Neutrophil (primary cell): ENCODE measurements around the gene SAMD11.

Experiments used
- H3K27ac ChIP-seq: fragments of 200-600 bp; sonication (generic); 2 replicates; pipeline ENCODE4 v1.5.1; 2016; ENCODE audit warnings: mild to moderate bottlenecking, moderate library complexity
- H3K27me3 ChIP-seq: fragments of 200-600 bp; sonication (generic); 2 replicates; pipeline ENCODE4 v1.6.0; 2016; ENCODE audit warnings: mild to moderate bottlenecking
- H3K36me3 ChIP-seq: fragments of 200-600 bp; sonication (generic); 2 replicates; pipeline ENCODE4 v1.5.1; 2017
- H3K4me1 ChIP-seq, 2 experiments: fragments of 200-600 bp in 1 of 2; sonication (generic) in 1 of 2; 1 replicate in 1 of 2; 2 replicates in 1 of 2; pipeline versions ENCODE4 v1.5.1 to v1.6.1; 2013 to 2016; ENCODE audit warnings: low read depth in 1 of 2, low read length in 1 of 2, mild to moderate bottlenecking in 1 of 2, moderate library complexity in 1 of 2; ENCODE audit not compliant: control insufficient read depth in 1 of 2, insufficient read depth in 1 of 2
- H3K4me3 ChIP-seq, 2 experiments: fragments of 200-600 bp in 1 of 2; sonication (generic) in 1 of 2; 1 replicate in 1 of 2; 2 replicates in 1 of 2; pipeline ENCODE4 v1.5.1; 2013 to 2016; ENCODE audit warnings: low read depth in 1 of 2, low read length in 1 of 2, mild to moderate bottlenecking in 1 of 2, moderate library complexity in 1 of 2
- H3K9me3 ChIP-seq: fragments of 200-600 bp; sonication (generic); 2 replicates; pipeline ENCODE4 v1.5.1; 2016
- TF ChIP-seq, protein P1 (sequence below): fragments of 200-600 bp; sonication (generic); IDR thresholded peaks from 2 replicates; pipeline ENCODE4 v1.5.1; 2016; ENCODE audit warnings: antibody characterized with exemption

The SAMD11 gene

DNA sequence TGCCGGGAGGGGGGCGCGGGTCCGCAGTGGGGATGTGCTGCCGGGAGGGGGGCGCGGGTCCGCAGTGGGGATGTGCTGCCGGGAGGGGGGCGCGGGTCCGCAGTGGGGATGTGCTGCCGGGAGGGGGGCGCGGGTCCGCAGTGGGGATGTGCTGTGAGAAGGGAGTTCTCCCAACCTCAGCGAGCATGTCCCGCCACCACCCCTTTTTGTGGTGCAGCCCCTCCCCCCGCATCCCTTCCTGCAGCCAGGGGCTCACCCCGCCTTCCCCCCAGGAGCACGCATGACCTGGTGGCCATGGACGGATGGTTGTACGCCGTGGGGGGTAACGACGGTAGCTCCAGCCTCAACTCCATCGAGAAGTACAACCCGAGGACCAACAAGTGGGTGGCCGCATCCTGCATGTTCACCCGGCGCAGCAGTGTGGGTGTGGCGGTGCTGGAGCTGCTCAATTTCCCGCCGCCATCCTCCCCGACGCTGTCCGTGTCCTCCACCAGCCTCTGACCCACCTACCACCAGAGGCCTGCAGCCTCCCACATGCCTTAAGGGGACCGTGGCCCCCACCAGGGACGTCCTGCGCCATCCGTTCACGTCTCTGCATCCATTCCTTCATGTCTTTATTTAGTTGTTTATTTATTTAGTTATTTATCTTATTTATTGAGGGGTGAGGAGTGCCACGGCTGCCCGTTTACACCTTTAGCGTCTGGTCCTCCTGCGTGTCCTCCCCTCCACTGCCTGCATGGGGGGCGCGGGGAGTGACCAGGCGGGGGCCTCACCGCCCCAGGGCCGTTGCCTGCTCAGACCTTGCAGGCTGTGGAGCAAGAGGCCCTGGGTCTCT is 41.2 kb downstream of the SAMD11 start:
- H3K4me1 ChIP-seq = peaks cover 22% of the 10 kb centered on the region in 2 experiments
- H3K27me3 ChIP-seq = peaks cover 82% of the 10 kb centered on the region
- no peak overlapping the region for H3K27ac ChIP-seq
- H3K36me3 ChIP-seq = no peaks in the 10 kb centered on the region
- TF ChIP-seq, protein P1, sequence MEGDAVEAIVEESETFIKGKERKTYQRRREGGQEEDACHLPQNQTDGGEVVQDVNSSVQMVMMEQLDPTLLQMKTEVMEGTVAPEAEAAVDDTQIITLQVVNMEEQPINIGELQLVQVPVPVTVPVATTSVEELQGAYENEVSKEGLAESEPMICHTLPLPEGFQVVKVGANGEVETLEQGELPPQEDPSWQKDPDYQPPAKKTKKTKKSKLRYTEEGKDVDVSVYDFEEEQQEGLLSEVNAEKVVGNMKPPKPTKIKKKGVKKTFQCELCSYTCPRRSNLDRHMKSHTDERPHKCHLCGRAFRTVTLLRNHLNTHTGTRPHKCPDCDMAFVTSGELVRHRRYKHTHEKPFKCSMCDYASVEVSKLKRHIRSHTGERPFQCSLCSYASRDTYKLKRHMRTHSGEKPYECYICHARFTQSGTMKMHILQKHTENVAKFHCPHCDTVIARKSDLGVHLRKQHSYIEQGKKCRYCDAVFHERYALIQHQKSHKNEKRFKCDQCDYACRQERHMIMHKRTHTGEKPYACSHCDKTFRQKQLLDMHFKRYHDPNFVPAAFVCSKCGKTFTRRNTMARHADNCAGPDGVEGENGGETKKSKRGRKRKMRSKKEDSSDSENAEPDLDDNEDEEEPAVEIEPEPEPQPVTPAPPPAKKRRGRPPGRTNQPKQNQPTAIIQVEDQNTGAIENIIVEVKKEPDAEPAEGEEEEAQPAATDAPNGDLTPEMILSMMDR = no peak
- H3K9me3 ChIP-seq = no peaks in the 10 kb centered on the region
- no peak overlapping the region for H3K4me3 ChIP-seq

DNA sequence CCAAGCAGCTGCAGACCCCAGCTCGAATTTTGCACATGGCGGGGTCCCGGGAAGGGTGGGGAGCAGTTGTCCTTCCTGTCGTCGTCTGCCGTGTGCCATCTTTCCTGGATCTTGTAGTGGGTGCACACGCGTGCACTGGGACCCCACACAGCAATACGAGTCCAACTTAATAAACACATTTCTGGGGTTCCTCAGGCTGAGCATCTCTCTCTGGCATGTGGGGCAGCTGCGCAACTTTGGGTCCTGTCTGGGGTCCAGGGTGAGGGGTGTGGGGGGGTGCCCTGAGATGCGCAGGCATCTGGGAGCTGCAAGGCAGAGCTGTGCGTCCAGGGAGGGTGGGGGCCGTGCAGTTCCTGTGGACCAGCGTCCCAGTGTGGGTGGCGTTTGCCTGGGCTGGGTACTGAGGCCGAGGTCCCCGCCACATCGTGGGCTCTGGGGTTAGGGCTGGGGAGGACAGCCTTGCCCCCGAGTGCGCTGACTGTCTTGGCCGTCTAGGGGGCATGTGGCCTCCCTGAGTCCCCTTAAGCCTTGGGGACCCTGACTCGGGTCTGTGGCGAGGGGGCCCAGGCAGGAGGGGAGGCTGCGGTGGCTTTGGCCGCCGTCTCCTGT is 41.9 kb downstream of the SAMD11 start:
- H3K9me3 ChIP-seq = no peaks in the 10 kb centered on the region
- H3K36me3 ChIP-seq = no peaks in the 10 kb centered on the region
- TF ChIP-seq, protein P1 = no peak
- H3K4me1 ChIP-seq = peaks cover 18 to 20% of the 10 kb centered on the region in 2 experiments
- H3K27me3 ChIP-seq = peaks cover 83% of the 10 kb centered on the region
- peak overlapping the region in 1 of 2 experiments; percentile 67 for H3K4me3 ChIP-seq
- no peak overlapping the region for H3K27ac ChIP-seq

DNA sequence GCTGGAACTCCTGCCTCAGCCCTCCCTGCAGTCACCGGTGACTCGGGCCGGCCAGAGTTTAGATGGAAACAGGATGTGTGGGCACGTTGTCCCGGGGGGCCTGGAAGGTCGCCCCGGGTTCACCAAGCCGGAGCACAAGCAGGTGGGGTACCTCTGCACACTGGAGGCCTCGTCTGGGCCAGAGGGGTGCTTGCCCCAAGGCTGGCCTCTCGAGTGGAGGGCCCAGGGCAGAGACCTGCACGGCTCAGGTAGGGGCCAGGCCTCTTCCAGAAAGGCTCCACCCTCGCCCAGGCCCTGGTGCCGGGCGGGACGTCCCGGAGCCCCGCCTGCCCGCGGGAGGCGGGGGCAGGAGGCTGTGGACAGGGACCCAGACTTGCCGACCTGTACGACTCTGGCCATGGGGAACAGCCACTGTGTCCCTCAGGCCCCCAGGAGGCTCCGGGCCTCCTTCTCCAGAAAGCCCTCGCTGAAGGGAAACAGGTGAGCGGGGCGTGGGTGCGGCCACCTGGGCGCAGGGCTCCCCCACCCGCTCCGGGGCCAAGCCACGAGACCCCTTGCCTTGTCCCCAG is 42.5 kb downstream of the SAMD11 start, which contains the start of gene PLEKHN1:
TSS of gene PLEKHN1 (plus strand) at position 348 of the 569 bp plus-strand sequence. CDS start at position 398, 50 bp downstream.
- Histone ChIP-seq H3K27me3 (peaks cover 84% of the 10 kb centered on the region), H3K36me3 (no peaks in the 10 kb centered on the region), H3K4me3 (peak within 1 kb of the TSS; percentile 62 to 67), H3K9me3 (no peaks in the 10 kb centered on the region), H3K4me1 (peaks cover 15 to 17% of the 10 kb centered on the region in 2 experiments), H3K27ac (peak within 1 kb of the TSS; percentile 9)
- TF ChIP-seq, protein P1 = no peak

DNA sequence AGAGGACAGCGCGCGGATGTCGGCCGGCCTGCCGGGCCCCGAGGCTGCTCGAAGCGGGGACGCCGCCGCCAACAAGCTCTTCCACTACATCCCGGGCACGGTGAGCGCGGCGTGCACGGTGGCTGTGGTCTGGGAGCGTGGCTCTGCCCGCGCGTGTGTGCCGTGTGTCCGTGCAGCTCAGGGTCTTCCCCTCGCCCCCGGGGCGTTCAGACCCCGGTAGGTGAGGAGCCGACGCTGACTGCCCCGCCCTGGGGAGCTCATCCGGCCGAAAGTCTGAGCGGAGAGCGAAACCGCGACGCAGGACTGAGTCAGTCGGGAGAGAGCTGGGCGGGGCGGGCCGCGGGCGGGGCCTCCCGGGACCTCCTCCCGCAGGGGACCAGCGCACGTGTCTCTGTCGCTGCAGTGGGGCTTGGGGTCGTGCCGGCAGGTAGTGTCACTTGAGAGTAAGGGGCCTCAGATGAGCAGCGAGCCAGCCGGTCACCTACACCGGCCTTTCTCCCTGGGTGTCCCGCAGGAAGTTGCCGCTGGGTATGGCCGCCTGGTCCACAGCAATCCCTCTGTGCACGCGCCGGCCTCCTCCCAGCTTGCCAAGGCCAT is 43.1 kb downstream of the SAMD11 start:
- TF ChIP-seq, protein P1 = no peak
- peaks cover 84% of the 10 kb centered on the region for H3K27me3 ChIP-seq
- H3K9me3 ChIP-seq = no peaks in the 10 kb centered on the region
- H3K4me1 ChIP-seq = peaks cover 13% of the 10 kb centered on the region in 2 experiments
- H3K36me3 ChIP-seq = no peaks in the 10 kb centered on the region
- H3K27ac ChIP-seq = peak overlapping the region; percentile 9
- H3K4me3 ChIP-seq = peak overlapping the region; percentile 62 to 67
